Measurements from ENCODE around the gene WARS2.

WARS2 gene

DNA sequence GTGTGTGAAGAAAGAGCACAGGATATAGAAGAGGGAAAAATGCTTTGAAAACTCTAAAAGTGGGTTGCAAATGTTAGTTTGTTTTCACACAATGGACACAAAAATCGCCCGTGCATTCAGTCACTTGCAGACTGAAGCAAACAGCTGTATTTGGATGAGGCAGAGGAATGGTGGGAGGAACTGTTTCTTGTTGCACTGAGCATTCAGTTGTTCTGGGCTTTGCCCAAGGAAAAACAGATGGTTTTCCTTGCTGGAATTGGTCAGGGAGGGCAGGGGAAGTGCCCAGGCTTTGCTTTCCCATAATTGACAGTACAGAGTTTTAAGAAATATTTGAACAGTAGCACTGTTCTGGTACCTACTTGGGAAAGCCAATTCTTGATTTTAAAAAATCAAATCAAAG is 19.5 kb upstream of the WARS2 start:
- TF ChIP-seq, protein P1, sequence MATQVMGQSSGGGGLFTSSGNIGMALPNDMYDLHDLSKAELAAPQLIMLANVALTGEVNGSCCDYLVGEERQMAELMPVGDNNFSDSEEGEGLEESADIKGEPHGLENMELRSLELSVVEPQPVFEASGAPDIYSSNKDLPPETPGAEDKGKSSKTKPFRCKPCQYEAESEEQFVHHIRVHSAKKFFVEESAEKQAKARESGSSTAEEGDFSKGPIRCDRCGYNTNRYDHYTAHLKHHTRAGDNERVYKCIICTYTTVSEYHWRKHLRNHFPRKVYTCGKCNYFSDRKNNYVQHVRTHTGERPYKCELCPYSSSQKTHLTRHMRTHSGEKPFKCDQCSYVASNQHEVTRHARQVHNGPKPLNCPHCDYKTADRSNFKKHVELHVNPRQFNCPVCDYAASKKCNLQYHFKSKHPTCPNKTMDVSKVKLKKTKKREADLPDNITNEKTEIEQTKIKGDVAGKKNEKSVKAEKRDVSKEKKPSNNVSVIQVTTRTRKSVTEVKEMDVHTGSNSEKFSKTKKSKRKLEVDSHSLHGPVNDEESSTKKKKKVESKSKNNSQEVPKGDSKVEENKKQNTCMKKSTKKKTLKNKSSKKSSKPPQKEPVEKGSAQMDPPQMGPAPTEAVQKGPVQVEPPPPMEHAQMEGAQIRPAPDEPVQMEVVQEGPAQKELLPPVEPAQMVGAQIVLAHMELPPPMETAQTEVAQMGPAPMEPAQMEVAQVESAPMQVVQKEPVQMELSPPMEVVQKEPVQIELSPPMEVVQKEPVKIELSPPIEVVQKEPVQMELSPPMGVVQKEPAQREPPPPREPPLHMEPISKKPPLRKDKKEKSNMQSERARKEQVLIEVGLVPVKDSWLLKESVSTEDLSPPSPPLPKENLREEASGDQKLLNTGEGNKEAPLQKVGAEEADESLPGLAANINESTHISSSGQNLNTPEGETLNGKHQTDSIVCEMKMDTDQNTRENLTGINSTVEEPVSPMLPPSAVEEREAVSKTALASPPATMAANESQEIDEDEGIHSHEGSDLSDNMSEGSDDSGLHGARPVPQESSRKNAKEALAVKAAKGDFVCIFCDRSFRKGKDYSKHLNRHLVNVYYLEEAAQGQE (IDR thresholded peaks at IDR 0.05; ENCODE audit: insufficient read depth in 1 of 2, low read depth in 2 of 2, low read length in 2 of 2) = no peak
- TF ChIP-seq SIN3A (IDR thresholded peaks at IDR 0.05; ENCODE audit: borderline replicate concordance, insufficient read depth, low read length) (no peak), TAF1 (IDR thresholded peaks at IDR 0.05; ENCODE audit: borderline replicate concordance, insufficient read depth, low read length) (no peak), POLR2AphosphoS5 (IDR thresholded peaks at IDR 0.05; ENCODE audit: low read depth, low read length) (no peak), FOXP2 (optimal IDR thresholded peaks at IDR 0.05; ENCODE audit: borderline replicate concordance, extremely low read depth, extremely low read length, insufficient read depth) (no peak)

- no peak for TF ChIP-seq FOXP2 (optimal IDR thresholded peaks at IDR 0.05; ENCODE audit: borderline replicate concordance, extremely low read depth, extremely low read length, insufficient read depth)
- no peak for TF ChIP-seq POLR2AphosphoS5 (IDR thresholded peaks at IDR 0.05; ENCODE audit: low read depth, low read length)
- TF ChIP-seq SIN3A (IDR thresholded peaks at IDR 0.05; ENCODE audit: borderline replicate concordance, insufficient read depth, low read length) = no peak
- no peak for TF ChIP-seq TAF1 (IDR thresholded peaks at IDR 0.05; ENCODE audit: borderline replicate concordance, insufficient read depth, low read length)
- TF ChIP-seq, protein P1 (IDR thresholded peaks at IDR 0.05; ENCODE audit: insufficient read depth in 1 of 2, low read depth in 2 of 2, low read length in 2 of 2) = no peak
Measured at GRCh38 chr1:119159111-119159510, 18.7 kb upstream of the WARS2 start.

GRCh38 chr1:119150150-119150549 is 9.7 kb upstream of the WARS2 start:
- TF ChIP-seq TAF1 (IDR thresholded peaks at IDR 0.05; ENCODE audit: borderline replicate concordance, insufficient read depth, low read length) (no peak), SIN3A (IDR thresholded peaks at IDR 0.05; ENCODE audit: borderline replicate concordance, insufficient read depth, low read length) (no peak), FOXP2 (optimal IDR thresholded peaks at IDR 0.05; ENCODE audit: borderline replicate concordance, extremely low read depth, extremely low read length, insufficient read depth) (no peak), POLR2AphosphoS5 (IDR thresholded peaks at IDR 0.05; ENCODE audit: low read depth, low read length) (no peak)
- TF ChIP-seq, protein P1 (IDR thresholded peaks at IDR 0.05; ENCODE audit: insufficient read depth in 1 of 2, low read depth in 2 of 2, low read length in 2 of 2) = no peak

- TF ChIP-seq POLR2AphosphoS5 (IDR thresholded peaks at IDR 0.05; ENCODE audit: low read depth, low read length) = no peak
- no peak for TF ChIP-seq FOXP2 (optimal IDR thresholded peaks at IDR 0.05; ENCODE audit: borderline replicate concordance, extremely low read depth, extremely low read length, insufficient read depth)
- TF ChIP-seq SIN3A (IDR thresholded peaks at IDR 0.05; ENCODE audit: borderline replicate concordance, insufficient read depth, low read length) = no peak
- TF ChIP-seq TAF1 (IDR thresholded peaks at IDR 0.05; ENCODE audit: borderline replicate concordance, insufficient read depth, low read length) = no peak
- TF ChIP-seq, protein P1 (IDR thresholded peaks at IDR 0.05; ENCODE audit: insufficient read depth in 1 of 2, low read depth in 2 of 2, low read length in 2 of 2) = no peak
Measured at GRCh38 chr1:119147661-119148090, 7.2 kb upstream of the WARS2 start.

DNA sequence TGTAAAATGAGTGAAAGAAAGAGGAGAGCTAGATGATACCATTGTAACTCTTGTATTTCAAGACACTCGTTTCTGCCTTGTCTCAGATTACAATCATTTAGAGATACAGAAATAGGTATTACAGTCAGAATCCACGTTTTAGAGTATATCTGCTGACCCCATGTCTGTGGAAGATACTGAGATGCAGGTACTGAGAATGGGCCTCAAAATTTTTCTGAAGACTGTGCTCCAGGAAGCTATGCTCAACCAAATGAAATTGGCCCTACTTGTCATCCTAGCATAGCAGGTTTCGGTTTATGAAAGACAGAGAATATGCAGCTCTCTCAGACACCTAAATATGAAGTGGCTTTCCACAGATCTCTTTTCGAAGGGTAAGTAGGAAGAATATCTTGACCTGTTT is 6.0 kb upstream of the WARS2 start:
- TF ChIP-seq POLR2AphosphoS5 (IDR thresholded peaks at IDR 0.05; ENCODE audit: low read depth, low read length) (no peak), FOXP2 (optimal IDR thresholded peaks at IDR 0.05; ENCODE audit: borderline replicate concordance, extremely low read depth, extremely low read length, insufficient read depth) (no peak), TAF1 (IDR thresholded peaks at IDR 0.05; ENCODE audit: borderline replicate concordance, insufficient read depth, low read length) (no peak), SIN3A (IDR thresholded peaks at IDR 0.05; ENCODE audit: borderline replicate concordance, insufficient read depth, low read length) (no peak)
- TF ChIP-seq, protein P1 (IDR thresholded peaks at IDR 0.05; ENCODE audit: insufficient read depth in 1 of 2, low read depth in 2 of 2, low read length in 2 of 2) = no peak
